MCF 10A (cell line): ENCODE measurements around the gene RPS6KC1. TPM values are rescaled to one million over a fixed set of nuclear protein-coding genes. Genes with fewer than 3 reads are reported as not detected.

ENCODE experiments used
- BruUV-seq: library from RNA; stranded (reverse); fragments of 400-500 nt; replicated peaks from 2 replicates; lab custom pipeline; 2021; lab: Mats Ljungman, UMichigan
- CTCF ChIA-PET: fragments of 300-600 bp; sonication (Branson Sonifier 250); formaldehyde crosslinking; extraction: SDS; loops from one replicate; lab custom pipeline; 2021; ENCODE audit warnings: antibody characterized with exemption, inconsistent platforms; lab: Yijun Ruan, JAX
- POLR2A ChIA-PET: fragments of 300-600, 350-650 bp; sonication (Branson Sonifier 250); formaldehyde crosslinking; extraction: SDS; loops from one replicate; lab custom pipeline; 2020; ENCODE audit warnings: antibody characterized with exemption, inconsistent platforms; lab: Yijun Ruan, JAX
- DNase-seq: peaks from one replicate; pipeline ENCODE4 v3.0.0-alpha.2; 2018; ENCODE audit not compliant: unreplicated experiment
- H3K27ac Mint-ChIP-seq: one replicate; pipeline ENCODE4 v1.8.0; 2022; ENCODE audit warnings: mild to moderate bottlenecking, low read depth, mixed read lengths; ENCODE audit not compliant: unreplicated experiment
- H3K27me3 Mint-ChIP-seq: one replicate; pipeline ENCODE4 v1.8.0; 2022; ENCODE audit warnings: mixed read lengths; ENCODE audit not compliant: insufficient read depth, unreplicated experiment
- H3K36me3 Mint-ChIP-seq: one replicate; pipeline ENCODE4 v1.8.0; 2022; ENCODE audit warnings: mild to moderate bottlenecking, moderate library complexity, mixed read lengths; ENCODE audit not compliant: insufficient read depth, unreplicated experiment
- H3K4me1 Mint-ChIP-seq: one replicate; pipeline ENCODE4 v1.8.0; 2022; ENCODE audit warnings: mixed read lengths; ENCODE audit not compliant: insufficient read depth, unreplicated experiment
- H3K4me3 Mint-ChIP-seq: one replicate; pipeline ENCODE4 v1.8.0; 2022; ENCODE audit warnings: mild to moderate bottlenecking, moderate library complexity, mixed read lengths; ENCODE audit not compliant: unreplicated experiment
- H3K9me3 Mint-ChIP-seq: one replicate; pipeline ENCODE4 v1.8.0; 2022; ENCODE audit warnings: mixed read lengths; ENCODE audit not compliant: unreplicated experiment
- intact Hi-C: fragments of 100-400 bp; cut with micrococcal nuclease; formaldehyde crosslinking; loops from 2 replicates; pipeline ENCODE4 v1.14.1; 2022
- total RNA-seq: library from RNA; stranded (reverse); gene quantifications from 2 replicates; pipeline ENCODE4 v1.2.3, GENCODE V29; 2022
- TF ChIP-seq, protein P1 (sequence below): fragments of 200-600 bp; IDR thresholded peaks from one replicate; pipeline ENCODE4 v1.8.0; 2022; ENCODE audit warnings: antibody characterized with exemption, mild to moderate bottlenecking; ENCODE audit not compliant: unreplicated experiment

Gene RPS6KC1
- total RNA-seq, 1 experiment from 2014 or later, result 24.5 TPM

DNA sequence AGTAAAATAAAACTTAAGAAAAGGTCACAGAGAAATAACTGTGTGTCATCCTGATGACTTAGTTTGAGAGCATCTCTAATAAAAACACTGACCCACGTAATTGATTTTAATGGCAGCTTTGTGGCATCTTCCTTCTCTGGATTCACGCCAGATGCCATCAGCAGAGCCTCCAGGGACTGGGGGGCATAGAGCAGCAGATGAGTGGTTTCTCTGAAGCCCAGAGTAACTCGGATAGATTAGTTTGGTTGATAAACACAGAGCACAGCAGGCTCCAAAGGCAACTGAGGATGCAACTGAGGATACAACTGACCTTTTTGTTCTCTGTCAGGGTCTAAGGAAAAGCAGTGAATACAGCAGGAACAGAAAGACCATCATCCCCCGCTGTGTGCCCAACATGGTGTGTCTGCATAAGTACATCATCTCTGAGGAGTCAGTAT lies 180.8 kb downstream of the RPS6KC1 start:
- Mint-ChIP-seq H3K27ac (no peak overlapping the region), H3K27me3 (no peaks in the 10 kb centered on the region), H3K4me1 (no peaks in the 10 kb centered on the region), H3K4me3 (no peak overlapping the region), H3K36me3 (no peaks in the 10 kb centered on the region), H3K9me3 (no peaks in the 10 kb centered on the region)
- DNase-seq, result no peak
- POLR2A ChIA-PET, result no interaction called here
- intact Hi-C loops, result no loop called here
- BruUV-seq, result no TSS peak
- CTCF ChIA-PET, result interaction anchor here (0.6 to 1.6 kb wide), 4 partner anchors 11 to 198 kb away, joined by 3 to 5 read pairs (median 4); no protein-coding TSS in a partner anchor
- TF ChIP-seq, protein P1, sequence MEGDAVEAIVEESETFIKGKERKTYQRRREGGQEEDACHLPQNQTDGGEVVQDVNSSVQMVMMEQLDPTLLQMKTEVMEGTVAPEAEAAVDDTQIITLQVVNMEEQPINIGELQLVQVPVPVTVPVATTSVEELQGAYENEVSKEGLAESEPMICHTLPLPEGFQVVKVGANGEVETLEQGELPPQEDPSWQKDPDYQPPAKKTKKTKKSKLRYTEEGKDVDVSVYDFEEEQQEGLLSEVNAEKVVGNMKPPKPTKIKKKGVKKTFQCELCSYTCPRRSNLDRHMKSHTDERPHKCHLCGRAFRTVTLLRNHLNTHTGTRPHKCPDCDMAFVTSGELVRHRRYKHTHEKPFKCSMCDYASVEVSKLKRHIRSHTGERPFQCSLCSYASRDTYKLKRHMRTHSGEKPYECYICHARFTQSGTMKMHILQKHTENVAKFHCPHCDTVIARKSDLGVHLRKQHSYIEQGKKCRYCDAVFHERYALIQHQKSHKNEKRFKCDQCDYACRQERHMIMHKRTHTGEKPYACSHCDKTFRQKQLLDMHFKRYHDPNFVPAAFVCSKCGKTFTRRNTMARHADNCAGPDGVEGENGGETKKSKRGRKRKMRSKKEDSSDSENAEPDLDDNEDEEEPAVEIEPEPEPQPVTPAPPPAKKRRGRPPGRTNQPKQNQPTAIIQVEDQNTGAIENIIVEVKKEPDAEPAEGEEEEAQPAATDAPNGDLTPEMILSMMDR, result no peak

- H3K27me3 Mint-ChIP-seq, result no peaks in the 10 kb centered on the region
- H3K4me3 Mint-ChIP-seq, result no peak overlapping the region
- intact Hi-C loops, result no loop called here
- CTCF ChIA-PET, result interaction anchor here (0.7 to 3.8 kb wide), 12 partner anchors 10 to 1086 kb away, joined by 3 to 34 read pairs (median 4); no protein-coding TSS in a partner anchor
- DNase-seq, result no peak
- H3K27ac Mint-ChIP-seq, result no peak overlapping the region
- H3K4me1 Mint-ChIP-seq, result no peaks in the 10 kb centered on the region
- BruUV-seq, result no TSS peak
- TF ChIP-seq, protein P1, result no peak
- H3K36me3 Mint-ChIP-seq, result peaks cover 21% of the 10 kb centered on the region
- no peaks in the 10 kb centered on the region for H3K9me3 Mint-ChIP-seq
- POLR2A ChIA-PET, result interaction anchor here (0.6 kb wide), 1 partner anchor 392 kb away, joined by 3 read pairs; no protein-coding TSS in a partner anchor
Measured at GRCh38 chr1:213242883-213243282, 191.8 kb downstream of the RPS6KC1 start.

DNA sequence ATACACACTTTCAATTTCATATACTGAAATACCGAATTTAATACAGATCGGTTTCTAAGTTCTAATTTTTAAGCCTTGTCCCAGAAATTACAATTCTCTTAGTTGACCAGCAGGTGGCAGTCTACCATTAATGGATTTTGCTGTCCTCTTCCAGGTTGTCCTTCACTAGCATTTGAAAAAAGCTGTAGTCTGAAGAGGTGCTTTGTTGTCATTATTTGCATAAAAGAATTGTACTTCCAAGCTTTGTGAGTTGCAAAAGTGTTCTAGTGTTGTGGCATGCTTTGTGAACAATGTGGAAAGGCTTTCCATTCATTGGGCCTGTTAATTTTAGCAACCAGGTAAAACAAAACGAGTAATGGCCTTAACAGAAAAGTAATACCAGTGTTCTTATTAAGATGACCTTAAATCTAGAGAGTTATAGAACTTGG lies 193.6 kb downstream of the RPS6KC1 start:
- BruUV-seq, result no TSS peak
- Mint-ChIP-seq H3K36me3 (peaks cover 21% of the 10 kb centered on the region), H3K4me1 (no peaks in the 10 kb centered on the region), H3K9me3 (no peaks in the 10 kb centered on the region), H3K27ac (peak overlapping the region; percentile 17), H3K27me3 (no peaks in the 10 kb centered on the region), H3K4me3 (no peak overlapping the region)
- intact Hi-C loops, result loop anchor here (1.0 to 2.0 kb wide), 4 partner anchors 122 to 1085 kb away; no protein-coding TSS in a partner anchor
- DNase-seq, result peak; percentile 88
- TF ChIP-seq, protein P1, result peak; percentile 97
- ChIA-PET POLR2A (interaction anchor here (0.7 kb wide), 1 partner anchor 1149 kb away, joined by 3 read pairs; no protein-coding TSS in a partner anchor), CTCF (interaction anchor here (0.5 to 3.6 kb wide), 41 partner anchors 9 to 1394 kb away, joined by 3 to 27 read pairs (median 4); no protein-coding TSS in a partner anchor)

GRCh38 chr1:213245260-213245910 lies 194.3 kb downstream of the RPS6KC1 start:
- Mint-ChIP-seq H3K4me3 (no peak overlapping the region), H3K27me3 (no peaks in the 10 kb centered on the region), H3K4me1 (no peaks in the 10 kb centered on the region), H3K27ac (no peak overlapping the region), H3K36me3 (peaks cover 21% of the 10 kb centered on the region), H3K9me3 (no peaks in the 10 kb centered on the region)
- no peak for DNase-seq
- CTCF ChIA-PET, result interaction anchor here (0.5 to 3.6 kb wide), 44 partner anchors 8 to 1393 kb away, joined by 3 to 27 read pairs (median 4); no protein-coding TSS in a partner anchor
- intact Hi-C loops, result loop anchor here (2.0 kb wide), 1 partner anchor 123 kb away; no protein-coding TSS in a partner anchor
- TF ChIP-seq, protein P1, result no peak
- BruUV-seq, result no TSS peak
- POLR2A ChIA-PET, result no interaction called here
